DND-41 (cell line): ENCODE measurements around the gene VEGFC.

Experiments used
- ATAC-seq: fragments of 200-7000 bp; cut with Tn5 transposase; 3 replicates; pipeline ENCODE4 v1.9.1; 2021; ENCODE audit warnings: low read depth; ENCODE audit not compliant: insufficient read depth
- DNase-seq: peaks from one replicate; pipeline ENCODE4 v3.0.0-alpha.2; 2020
- H2AFZ ChIP-seq: 2 replicates; pipeline ENCODE4 v1.6.0; 2012; ENCODE audit warnings: low read depth, low read length
- H3K27ac ChIP-seq: 2 replicates; pipeline ENCODE4 v1.5.1; 2012; ENCODE audit warnings: low read length, inconsistent platforms
- H3K27me3 ChIP-seq: fragments of 200-600 bp; sonication (generic); 2 replicates; pipeline ENCODE4 v1.6.0; 2012; ENCODE audit warnings: low read length, mild to moderate bottlenecking, inconsistent platforms; ENCODE audit not compliant: insufficient read depth, poor library complexity
- H3K36me3 ChIP-seq: 2 replicates; pipeline ENCODE4 v1.5.1; 2012; ENCODE audit warnings: low read length, inconsistent platforms; ENCODE audit not compliant: insufficient read depth
- H3K4me1 ChIP-seq: 2 replicates; pipeline ENCODE4 v1.5.1; 2012; ENCODE audit warnings: mild to moderate bottlenecking, low read length; ENCODE audit not compliant: insufficient read depth
- H3K4me2 ChIP-seq: 2 replicates; pipeline ENCODE4 v1.6.0; 2012; ENCODE audit warnings: mild to moderate bottlenecking, moderate library complexity, low read length, inconsistent platforms; ENCODE audit not compliant: insufficient read depth
- H3K4me3 ChIP-seq, 2 experiments: fragments of 200-600 bp in 1 of 2; shearing (Covaris generic) in 1 of 2; 2 replicates each; pipeline ENCODE4 v1.5.1; 2012 to 2016; ENCODE audit warnings: inconsistent platforms in 2 of 2, low read length in 2 of 2, mild to moderate bottlenecking in 2 of 2, low read depth in 1 of 2, moderate library complexity in 1 of 2
- H3K79me2 ChIP-seq: 2 replicates; pipeline ENCODE4 v1.6.0; 2012; ENCODE audit warnings: low read length, inconsistent platforms; ENCODE audit not compliant: insufficient read depth
- H3K9ac ChIP-seq: 2 replicates; pipeline ENCODE4 v1.6.0; 2012; ENCODE audit warnings: low read depth, mild to moderate bottlenecking, inconsistent platforms, low read length, moderate library complexity
- H3K9me3 ChIP-seq: 2 replicates; pipeline ENCODE4 v1.5.1; 2012; ENCODE audit warnings: low read length, moderate library complexity, mild to moderate bottlenecking, inconsistent platforms; ENCODE audit not compliant: insufficient read depth, severe bottlenecking
- H4K20me1 ChIP-seq: 2 replicates; pipeline ENCODE4 v1.6.0; 2012; ENCODE audit warnings: low read length; ENCODE audit not compliant: insufficient read depth
- CTCF ChIP-seq: IDR thresholded peaks from 2 replicates; pipeline ENCODE4 v1.5.1; 2012; ENCODE audit warnings: borderline replicate concordance, low read length, moderate library complexity, mild to moderate bottlenecking; ENCODE audit not compliant: poor library complexity, severe bottlenecking; ENCODE audit errors: extremely low read depth
- EZH2 ChIP-seq: IDR thresholded peaks from 3 replicates; pipeline ENCODE4 v1.6.1; 2012; ENCODE audit warnings: borderline replicate concordance, low read depth, mild to moderate bottlenecking, moderate library complexity, low read length, inconsistent platforms; ENCODE audit not compliant: severe bottlenecking

VEGFC gene

GRCh38 chr4:176798540-176798939 lies 5.8 kb upstream of the VEGFC start:
- DNase-seq (no peak), ATAC-seq (no peak)

GRCh38 chr4:176795441-176795840 lies 2.7 kb upstream of the VEGFC start:
- DNase-seq (no peak), ATAC-seq (no peak)
- Histone ChIP-seq H2AFZ (no peak overlapping the region), H3K36me3 (peaks cover 9% of the 10 kb centered on the region), H3K4me3 (no peak overlapping the region), H3K4me2 (no peak overlapping the region), H3K27me3 (no peaks in the 10 kb centered on the region), H3K4me1 (no peaks in the 10 kb centered on the region), H3K9me3 (no peaks in the 10 kb centered on the region), H3K9ac (no peak overlapping the region), H3K27ac (no peak overlapping the region), H3K79me2 (no peaks in the 10 kb centered on the region), H4K20me1 (no peaks in the 10 kb centered on the region)
- TF ChIP-seq CTCF (no peak), EZH2 (no peak)

More at GRCh38 chr4:176798540-176798939, 5.8 kb upstream of the VEGFC start:
- H3K36me3 ChIP-seq, result peaks cover 9% of the 10 kb centered on the region
- H3K9me3 ChIP-seq, result no peaks in the 10 kb centered on the region
- H2AFZ ChIP-seq, result no peak overlapping the region
- no peak overlapping the region for H3K4me2 ChIP-seq
- H3K27me3 ChIP-seq, result no peaks in the 10 kb centered on the region
- no peaks in the 10 kb centered on the region for H4K20me1 ChIP-seq
- H3K4me3 ChIP-seq, result no peak overlapping the region
- H3K27ac ChIP-seq, result no peak overlapping the region
- H3K9ac ChIP-seq, result no peak overlapping the region
- TF ChIP-seq EZH2, result no peak
- TF ChIP-seq CTCF, result no peak
- H3K79me2 ChIP-seq, result no peaks in the 10 kb centered on the region
- no peaks in the 10 kb centered on the region for H3K4me1 ChIP-seq

GRCh38 chr4:176794651-176795050 lies 1.9 kb upstream of the VEGFC start:
- Histone ChIP-seq H3K9me3 (no peaks in the 10 kb centered on the region), H2AFZ (no peak overlapping the region), H3K4me3 (no peak overlapping the region), H3K27ac (no peak overlapping the region), H3K4me2 (no peak overlapping the region), H3K36me3 (peaks cover 6% of the 10 kb centered on the region; the same call in 1 of the 2 replicates), H3K4me1 (no peaks in the 10 kb centered on the region), H3K9ac (no peak overlapping the region), H4K20me1 (no peaks in the 10 kb centered on the region), H3K79me2 (no peaks in the 10 kb centered on the region), H3K27me3 (no peaks in the 10 kb centered on the region)
- TF ChIP-seq CTCF, result no peak
- TF ChIP-seq EZH2, result no peak
- ATAC-seq (no peak), DNase-seq (no peak)

- no peak overlapping the region for H3K4me3 ChIP-seq
- no peak overlapping the region for H2AFZ ChIP-seq
- H3K4me2 ChIP-seq, result no peak overlapping the region
These were observed 1.4 kb upstream of the VEGFC start for GRCh38 chr4:176794151-176794550.

More at GRCh38 chr4:176794151-176794550, 1.4 kb upstream of the VEGFC start:
- TF ChIP-seq EZH2 (no peak), CTCF (no peak)
- Histone ChIP-seq H3K9me3 (no peaks in the 10 kb centered on the region), H3K79me2 (no peaks in the 10 kb centered on the region), H3K27me3 (no peaks in the 10 kb centered on the region), H3K27ac (no peak overlapping the region), H3K9ac (no peak overlapping the region), H3K4me1 (no peaks in the 10 kb centered on the region), H4K20me1 (no peaks in the 10 kb centered on the region), H3K36me3 (peaks cover 4% of the 10 kb centered on the region; the same call in 1 of the 2 replicates)
- DNase-seq (no peak), ATAC-seq (no peak)
